DND-41 (cell line): Measurements from ENCODE around the gene NFATC3.

Source experiments
- ATAC-seq: fragments of 200-7000 bp; cut with Tn5 transposase; 3 replicates; pipeline ENCODE4 v1.9.1; 2021; ENCODE audit warnings: low read depth; ENCODE audit not compliant: insufficient read depth
- DNase-seq: peaks from one replicate; pipeline ENCODE4 v3.0.0-alpha.2; 2020
- H2AFZ ChIP-seq: 2 replicates; pipeline ENCODE4 v1.6.0; 2012; ENCODE audit warnings: low read depth, low read length
- H3K27ac ChIP-seq: 2 replicates; pipeline ENCODE4 v1.5.1; 2012; ENCODE audit warnings: low read length, inconsistent platforms
- H3K27me3 ChIP-seq: fragments of 200-600 bp; sonication (generic); 2 replicates; pipeline ENCODE4 v1.6.0; 2012; ENCODE audit warnings: low read length, mild to moderate bottlenecking, inconsistent platforms; ENCODE audit not compliant: insufficient read depth, poor library complexity
- H3K36me3 ChIP-seq: 2 replicates; pipeline ENCODE4 v1.5.1; 2012; ENCODE audit warnings: low read length, inconsistent platforms; ENCODE audit not compliant: insufficient read depth
- H3K4me1 ChIP-seq: 2 replicates; pipeline ENCODE4 v1.5.1; 2012; ENCODE audit warnings: mild to moderate bottlenecking, low read length; ENCODE audit not compliant: insufficient read depth
- H3K4me2 ChIP-seq: 2 replicates; pipeline ENCODE4 v1.6.0; 2012; ENCODE audit warnings: mild to moderate bottlenecking, moderate library complexity, low read length, inconsistent platforms; ENCODE audit not compliant: insufficient read depth
- H3K4me3 ChIP-seq, 2 experiments: fragments of 200-600 bp in 1 of 2; shearing (Covaris generic) in 1 of 2; 2 replicates each; pipeline ENCODE4 v1.5.1; 2012 to 2016; ENCODE audit warnings: inconsistent platforms in 2 of 2, low read length in 2 of 2, mild to moderate bottlenecking in 2 of 2, low read depth in 1 of 2, moderate library complexity in 1 of 2
- H3K79me2 ChIP-seq: 2 replicates; pipeline ENCODE4 v1.6.0; 2012; ENCODE audit warnings: low read length, inconsistent platforms; ENCODE audit not compliant: insufficient read depth
- H3K9ac ChIP-seq: 2 replicates; pipeline ENCODE4 v1.6.0; 2012; ENCODE audit warnings: low read depth, mild to moderate bottlenecking, inconsistent platforms, low read length, moderate library complexity
- H3K9me3 ChIP-seq: 2 replicates; pipeline ENCODE4 v1.5.1; 2012; ENCODE audit warnings: low read length, moderate library complexity, mild to moderate bottlenecking, inconsistent platforms; ENCODE audit not compliant: insufficient read depth, severe bottlenecking
- H4K20me1 ChIP-seq: 2 replicates; pipeline ENCODE4 v1.6.0; 2012; ENCODE audit warnings: low read length; ENCODE audit not compliant: insufficient read depth
- EZH2 ChIP-seq: IDR thresholded peaks from 3 replicates; pipeline ENCODE4 v1.6.1; 2012; ENCODE audit warnings: borderline replicate concordance, low read depth, mild to moderate bottlenecking, moderate library complexity, low read length, inconsistent platforms; ENCODE audit not compliant: severe bottlenecking
- TF ChIP-seq, protein P1 (sequence below): IDR thresholded peaks from 2 replicates; pipeline ENCODE4 v1.5.1; 2012; ENCODE audit warnings: borderline replicate concordance, low read length, moderate library complexity, mild to moderate bottlenecking; ENCODE audit not compliant: poor library complexity, severe bottlenecking; ENCODE audit errors: extremely low read depth

Gene NFATC3

DNA sequence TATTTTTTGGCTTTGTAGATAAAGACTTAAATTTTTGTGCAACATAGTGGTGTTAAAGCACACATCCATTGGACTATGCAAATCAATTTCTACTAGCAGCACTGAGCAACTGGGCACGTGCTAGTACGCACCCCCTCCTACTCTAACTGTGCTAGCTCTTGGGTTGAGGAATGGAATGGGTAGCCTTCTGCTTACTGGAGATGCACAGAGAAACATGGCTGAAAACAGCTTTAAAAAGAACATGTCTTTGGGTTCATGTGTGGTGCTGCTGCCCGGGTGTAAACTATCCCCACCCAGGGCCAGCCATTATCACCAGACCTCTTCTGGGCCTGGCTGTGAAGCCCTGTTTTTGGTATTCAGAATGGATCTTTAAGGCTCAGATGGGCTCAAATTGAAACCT, 143.5 kb downstream of the NFATC3 start:
- DNase-seq (no peak), ATAC-seq (no peak)
- Histone ChIP-seq H3K9ac (no peak overlapping the region), H3K4me1 (no peaks in the 10 kb centered on the region), H3K4me3 (no peak overlapping the region), H3K36me3 (peaks cover 57% of the 10 kb centered on the region), H3K4me2 (no peak overlapping the region), H4K20me1 (peaks cover 12% of the 10 kb centered on the region), H3K79me2 (no peaks in the 10 kb centered on the region), H3K27ac (no peak overlapping the region), H3K27me3 (no peaks in the 10 kb centered on the region), H2AFZ (no peak overlapping the region), H3K9me3 (no peaks in the 10 kb centered on the region)
- no peak for TF ChIP-seq EZH2
- TF ChIP-seq, protein P1, sequence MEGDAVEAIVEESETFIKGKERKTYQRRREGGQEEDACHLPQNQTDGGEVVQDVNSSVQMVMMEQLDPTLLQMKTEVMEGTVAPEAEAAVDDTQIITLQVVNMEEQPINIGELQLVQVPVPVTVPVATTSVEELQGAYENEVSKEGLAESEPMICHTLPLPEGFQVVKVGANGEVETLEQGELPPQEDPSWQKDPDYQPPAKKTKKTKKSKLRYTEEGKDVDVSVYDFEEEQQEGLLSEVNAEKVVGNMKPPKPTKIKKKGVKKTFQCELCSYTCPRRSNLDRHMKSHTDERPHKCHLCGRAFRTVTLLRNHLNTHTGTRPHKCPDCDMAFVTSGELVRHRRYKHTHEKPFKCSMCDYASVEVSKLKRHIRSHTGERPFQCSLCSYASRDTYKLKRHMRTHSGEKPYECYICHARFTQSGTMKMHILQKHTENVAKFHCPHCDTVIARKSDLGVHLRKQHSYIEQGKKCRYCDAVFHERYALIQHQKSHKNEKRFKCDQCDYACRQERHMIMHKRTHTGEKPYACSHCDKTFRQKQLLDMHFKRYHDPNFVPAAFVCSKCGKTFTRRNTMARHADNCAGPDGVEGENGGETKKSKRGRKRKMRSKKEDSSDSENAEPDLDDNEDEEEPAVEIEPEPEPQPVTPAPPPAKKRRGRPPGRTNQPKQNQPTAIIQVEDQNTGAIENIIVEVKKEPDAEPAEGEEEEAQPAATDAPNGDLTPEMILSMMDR = no peak

DNA sequence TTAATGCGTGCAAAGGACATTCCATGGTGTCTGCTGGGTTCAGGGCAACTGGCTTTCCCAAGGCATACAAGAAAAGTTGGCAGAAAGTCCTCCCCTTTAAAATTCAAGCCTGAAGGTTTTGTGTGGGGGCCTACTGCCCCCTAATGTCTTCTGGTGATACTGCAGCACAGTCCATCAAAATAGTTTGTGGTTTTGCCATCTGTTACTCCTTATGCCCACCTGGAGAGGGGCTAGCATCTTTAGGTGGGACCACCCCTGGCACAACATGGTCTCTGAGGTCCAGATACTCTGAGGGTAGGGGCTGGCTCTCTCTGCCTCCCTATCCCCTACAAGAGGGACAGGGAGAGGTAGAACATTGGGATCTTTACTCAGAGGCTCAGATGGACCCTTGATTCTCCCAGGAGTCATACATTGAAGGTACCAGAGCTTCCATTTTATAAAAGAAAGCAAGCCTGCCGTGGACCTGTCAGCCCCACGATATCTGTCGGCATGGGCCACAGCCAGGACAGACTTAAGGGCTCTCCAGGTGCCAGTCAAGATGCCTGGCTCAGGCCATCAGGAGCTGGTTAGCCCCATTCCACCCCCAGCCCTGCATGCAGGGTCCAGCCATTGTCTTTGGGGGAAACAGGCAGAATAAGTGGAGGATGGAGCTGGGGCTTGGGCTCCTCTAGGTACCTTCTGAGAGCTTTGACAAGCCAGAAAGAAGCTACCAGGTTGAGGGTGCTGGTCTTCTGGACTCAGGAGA, 144.4 kb downstream of the NFATC3 start:
- TF ChIP-seq, protein P1 = peak; percentile 92
- TF ChIP-seq EZH2 = no peak
- no peak overlapping the region for H2AFZ ChIP-seq
- no peaks in the 10 kb centered on the region for H3K9me3 ChIP-seq
- ATAC-seq (peak; percentile 56), DNase-seq (peak; percentile 63)
- no peaks in the 10 kb centered on the region for H3K79me2 ChIP-seq
- peaks cover 57% of the 10 kb centered on the region for H3K36me3 ChIP-seq
- H3K4me2 ChIP-seq = no peak overlapping the region
- no peak overlapping the region for H3K9ac ChIP-seq
- H3K27ac ChIP-seq = no peak overlapping the region
- H3K4me3 ChIP-seq = no peak overlapping the region
- H3K4me1 ChIP-seq = no peaks in the 10 kb centered on the region
- H4K20me1 ChIP-seq = peaks cover 12% of the 10 kb centered on the region
- no peaks in the 10 kb centered on the region for H3K27me3 ChIP-seq

DNA sequence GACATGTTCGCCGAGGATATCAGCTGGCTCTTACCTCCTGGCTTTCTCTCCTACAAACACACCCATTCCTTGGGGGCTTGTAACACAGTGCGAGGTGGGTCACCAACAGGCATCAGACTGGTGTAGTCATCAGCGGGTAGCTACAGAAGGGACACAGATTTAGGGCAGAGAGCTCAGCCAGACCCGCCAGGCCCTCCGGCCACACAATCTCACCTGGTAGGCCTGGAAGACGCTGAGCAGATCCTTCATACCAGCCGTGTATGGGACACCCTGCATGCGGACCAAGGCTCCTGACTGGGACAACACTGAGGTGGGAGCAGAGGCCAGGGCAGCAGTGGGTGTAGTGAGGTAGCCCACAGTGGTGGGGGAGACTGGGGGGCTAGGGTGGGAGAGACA, 145.0 kb downstream of the NFATC3 start:
- no peaks in the 10 kb centered on the region for H3K4me1 ChIP-seq
- no peak overlapping the region for H3K27ac ChIP-seq
- no peak overlapping the region for H3K4me2 ChIP-seq
- no peak for DNase-seq
- TF ChIP-seq, protein P1 = no peak
- TF ChIP-seq EZH2 = no peak
- peaks cover 12% of the 10 kb centered on the region for H4K20me1 ChIP-seq
- no peaks in the 10 kb centered on the region for H3K27me3 ChIP-seq
- H3K36me3 ChIP-seq = peaks cover 57% of the 10 kb centered on the region
- H3K4me3 ChIP-seq = no peak overlapping the region
- no peaks in the 10 kb centered on the region for H3K79me2 ChIP-seq
- no peak overlapping the region for H2AFZ ChIP-seq
- no peak overlapping the region for H3K9ac ChIP-seq
- H3K9me3 ChIP-seq = no peaks in the 10 kb centered on the region
- no peak for ATAC-seq
